ENCODE results near the gene SARM1. TPM values are rescaled to one million over a fixed set of nuclear protein-coding genes. Genes with fewer than 3 reads are reported as not detected.

The SARM1 gene
- polyA plus RNA-seq, 1 donor from 2014 or later, result 21.6 TPM

DNA sequence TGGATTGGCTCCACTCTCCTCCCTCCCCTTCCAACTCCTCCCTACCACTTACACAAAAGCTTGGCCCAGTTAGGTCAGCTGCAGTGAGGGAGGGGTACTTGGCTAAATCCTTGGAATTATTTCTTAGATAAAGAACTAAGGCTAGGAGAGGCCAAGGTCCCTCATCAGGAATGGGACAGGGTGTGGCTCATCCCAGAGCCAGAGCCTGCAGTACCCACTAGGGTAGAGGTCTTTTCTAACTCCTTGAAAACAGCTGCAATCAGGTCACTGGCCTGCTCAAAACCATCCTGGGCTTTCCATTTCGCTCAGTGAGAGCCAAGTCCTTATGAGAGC lies 36.4 kb downstream of the SARM1 start:
- H3K9me3 ChIP-seq (ENCODE audit: low read length), result no peaks in the 10 kb centered on the region
- H3K36me3 ChIP-seq (ENCODE audit: insufficient read depth, low read length), result no peaks in the 10 kb centered on the region
- H3K4me2 ChIP-seq (ENCODE audit: low read length), result no peak overlapping the region
- no peaks in the 10 kb centered on the region for H3K79me2 ChIP-seq (replicated peaks; ENCODE audit: insufficient read depth, low read length)
- H3K9me2 ChIP-seq (ENCODE audit: insufficient read depth, low read length), result no peaks in the 10 kb centered on the region
- H3K9ac ChIP-seq (ENCODE audit: low read length), result no peak overlapping the region
- no peak overlapping the region for H3K4me3 ChIP-seq (ENCODE audit: low read length)
- no peaks in the 10 kb centered on the region for H4K20me1 ChIP-seq (ENCODE audit: insufficient read depth)
- H3F3A ChIP-seq (ENCODE audit: insufficient read depth, low read length, poor library complexity, severe bottlenecking), result peaks cover 4% of the 10 kb centered on the region
- no peak overlapping the region for H3K27ac ChIP-seq (ENCODE audit: low read length)
- H2AFZ ChIP-seq (ENCODE audit: low read depth, low read length), result no peak overlapping the region
- TF ChIP-seq EZH2 (IDR thresholded peaks at IDR 0.05; ENCODE audit: borderline replicate concordance, insufficient read depth, low read length, poor library complexity, severe bottlenecking), result no peak
- TF ChIP-seq, protein P1, sequence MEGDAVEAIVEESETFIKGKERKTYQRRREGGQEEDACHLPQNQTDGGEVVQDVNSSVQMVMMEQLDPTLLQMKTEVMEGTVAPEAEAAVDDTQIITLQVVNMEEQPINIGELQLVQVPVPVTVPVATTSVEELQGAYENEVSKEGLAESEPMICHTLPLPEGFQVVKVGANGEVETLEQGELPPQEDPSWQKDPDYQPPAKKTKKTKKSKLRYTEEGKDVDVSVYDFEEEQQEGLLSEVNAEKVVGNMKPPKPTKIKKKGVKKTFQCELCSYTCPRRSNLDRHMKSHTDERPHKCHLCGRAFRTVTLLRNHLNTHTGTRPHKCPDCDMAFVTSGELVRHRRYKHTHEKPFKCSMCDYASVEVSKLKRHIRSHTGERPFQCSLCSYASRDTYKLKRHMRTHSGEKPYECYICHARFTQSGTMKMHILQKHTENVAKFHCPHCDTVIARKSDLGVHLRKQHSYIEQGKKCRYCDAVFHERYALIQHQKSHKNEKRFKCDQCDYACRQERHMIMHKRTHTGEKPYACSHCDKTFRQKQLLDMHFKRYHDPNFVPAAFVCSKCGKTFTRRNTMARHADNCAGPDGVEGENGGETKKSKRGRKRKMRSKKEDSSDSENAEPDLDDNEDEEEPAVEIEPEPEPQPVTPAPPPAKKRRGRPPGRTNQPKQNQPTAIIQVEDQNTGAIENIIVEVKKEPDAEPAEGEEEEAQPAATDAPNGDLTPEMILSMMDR (IDR thresholded peaks at IDR 0.05; ENCODE audit: poor library complexity, severe bottlenecking), result no peak
- TF ChIP-seq SMC3 (conservative IDR thresholded peaks at IDR 0.05; ENCODE audit: poor library complexity), result no peak
- no peaks in the 10 kb centered on the region for H3K27me3 ChIP-seq (ENCODE audit: insufficient read depth, low read depth, low read length)

DNA sequence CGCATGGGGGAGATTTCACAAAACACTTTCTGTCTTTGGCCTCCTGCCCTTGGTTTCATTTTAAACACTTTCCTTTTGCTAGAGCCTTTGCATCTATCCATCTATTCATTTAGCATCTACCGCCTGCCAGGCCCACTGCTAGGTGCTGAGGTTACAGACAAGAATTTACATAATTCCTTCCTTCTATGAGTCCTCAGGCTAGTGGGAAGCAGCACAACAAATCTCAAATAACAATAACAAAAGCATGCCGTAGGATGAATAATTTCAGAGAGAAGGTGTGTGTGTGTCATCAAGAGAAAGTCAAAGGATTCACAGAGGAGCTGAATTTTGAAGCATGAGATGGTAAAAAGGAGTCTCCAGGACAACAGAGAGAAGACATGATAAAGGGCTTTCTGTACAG lies 40.6 kb downstream of the SARM1 start:
- Histone ChIP-seq H2AFZ (ENCODE audit: low read depth, low read length) (no peak overlapping the region), H3K9ac (ENCODE audit: low read length) (no peak overlapping the region), H3K36me3 (ENCODE audit: insufficient read depth, low read length) (no peaks in the 10 kb centered on the region), H3K27me3 (ENCODE audit: insufficient read depth, low read depth, low read length) (no peaks in the 10 kb centered on the region), H3K9me2 (ENCODE audit: insufficient read depth, low read length) (no peaks in the 10 kb centered on the region), H3F3A (ENCODE audit: insufficient read depth, low read length, poor library complexity, severe bottlenecking) (no peaks in the 10 kb centered on the region), H4K20me1 (ENCODE audit: insufficient read depth) (no peaks in the 10 kb centered on the region), H3K79me2 (replicated peaks; ENCODE audit: insufficient read depth, low read length) (no peaks in the 10 kb centered on the region), H3K4me2 (ENCODE audit: low read length) (no peak overlapping the region), H3K9me3 (ENCODE audit: low read length) (no peaks in the 10 kb centered on the region), H3K4me3 (ENCODE audit: low read length) (no peak overlapping the region), H3K27ac (ENCODE audit: low read length) (no peak overlapping the region)
- TF ChIP-seq RAD21 (conservative IDR thresholded peaks at IDR 0.05) (no peak), SMC3 (conservative IDR thresholded peaks at IDR 0.05; ENCODE audit: poor library complexity) (no peak), MXI1 (conservative IDR thresholded peaks at IDR 0.05; ENCODE audit: poor library complexity, severe bottlenecking) (no peak), POLR2AphosphoS5 (IDR thresholded peaks at IDR 0.05) (no peak), REST (IDR thresholded peaks at IDR 0.05; ENCODE audit: borderline replicate concordance) (no peak), EZH2 (IDR thresholded peaks at IDR 0.05; ENCODE audit: borderline replicate concordance, insufficient read depth, low read length, poor library complexity, severe bottlenecking) (no peak), EP300 (conservative IDR thresholded peaks at IDR 0.05; ENCODE audit: poor library complexity, severe bottlenecking) (no peak), TAF1 (IDR thresholded peaks at IDR 0.05; ENCODE audit: low read depth) (no peak)
- TF ChIP-seq, protein P1 (IDR thresholded peaks at IDR 0.05; ENCODE audit: poor library complexity, severe bottlenecking), result no peak
